ENCODE results near the gene TEKT5.

DNA sequence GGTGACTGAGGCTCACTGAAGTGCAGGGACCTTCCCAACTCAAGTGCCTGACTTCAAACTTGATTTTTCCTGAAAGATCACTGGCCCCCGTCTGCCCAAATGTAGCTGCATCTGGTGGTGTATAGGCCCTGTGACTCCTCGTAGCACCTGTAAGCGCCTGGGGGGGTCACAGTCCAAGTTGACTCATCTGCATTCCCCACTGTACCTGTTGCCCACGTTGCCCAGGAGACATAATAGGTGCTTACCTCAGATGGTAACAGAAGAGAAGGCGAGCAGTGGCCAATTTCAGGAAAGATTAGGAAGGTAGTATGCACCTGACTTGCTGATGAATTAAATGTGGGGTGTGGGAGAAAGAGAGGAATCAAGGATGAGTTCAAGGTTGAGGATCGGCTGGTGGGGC, 70.2 kb downstream of the TEKT5 start:
- TF ChIP-seq, protein P1, sequence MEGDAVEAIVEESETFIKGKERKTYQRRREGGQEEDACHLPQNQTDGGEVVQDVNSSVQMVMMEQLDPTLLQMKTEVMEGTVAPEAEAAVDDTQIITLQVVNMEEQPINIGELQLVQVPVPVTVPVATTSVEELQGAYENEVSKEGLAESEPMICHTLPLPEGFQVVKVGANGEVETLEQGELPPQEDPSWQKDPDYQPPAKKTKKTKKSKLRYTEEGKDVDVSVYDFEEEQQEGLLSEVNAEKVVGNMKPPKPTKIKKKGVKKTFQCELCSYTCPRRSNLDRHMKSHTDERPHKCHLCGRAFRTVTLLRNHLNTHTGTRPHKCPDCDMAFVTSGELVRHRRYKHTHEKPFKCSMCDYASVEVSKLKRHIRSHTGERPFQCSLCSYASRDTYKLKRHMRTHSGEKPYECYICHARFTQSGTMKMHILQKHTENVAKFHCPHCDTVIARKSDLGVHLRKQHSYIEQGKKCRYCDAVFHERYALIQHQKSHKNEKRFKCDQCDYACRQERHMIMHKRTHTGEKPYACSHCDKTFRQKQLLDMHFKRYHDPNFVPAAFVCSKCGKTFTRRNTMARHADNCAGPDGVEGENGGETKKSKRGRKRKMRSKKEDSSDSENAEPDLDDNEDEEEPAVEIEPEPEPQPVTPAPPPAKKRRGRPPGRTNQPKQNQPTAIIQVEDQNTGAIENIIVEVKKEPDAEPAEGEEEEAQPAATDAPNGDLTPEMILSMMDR (IDR thresholded peaks at IDR 0.05): no peak
- no peak for TF ChIP-seq POLR2A (IDR thresholded peaks at IDR 0.05)

Measured in lower leg skin (tissue), 3 donors.